ENCODE measurements around the gene C2CD4C. TPM values are rescaled to one million over a fixed set of nuclear protein-coding genes. Genes with fewer than 3 reads are reported as not detected.
A peak's percentile ranks its signal among the peaks of the same experiment; 100 is the strongest.

C2CD4C gene
- total RNA-seq, 1 donor, result not detected

GRCh38 chr19:405121-405965, 3.6 kb downstream of the C2CD4C start:
- Histone ChIP-seq H2AFZ (ENCODE audit: low read length) (no peak overlapping the region), H3K27ac (ENCODE audit: low read depth, low read length) (no peak overlapping the region), H4K20me1 (ENCODE audit: insufficient read depth, low read length) (no peaks in the 10 kb centered on the region), H3K4me2 (ENCODE audit: insufficient read depth, low read length) (no peak overlapping the region), H3K4me1 (ENCODE audit: insufficient read depth, low read length) (no peaks in the 10 kb centered on the region), H3K9me3 (ENCODE audit: low read depth, low read length) (no peaks in the 10 kb centered on the region), H3K36me3 (ENCODE audit: insufficient read depth, low read length) (no peaks in the 10 kb centered on the region), H3K4me3 (ENCODE audit: insufficient read depth, low read length) (no peak overlapping the region), H3K27me3 (ENCODE audit: insufficient read depth, low read length) (peaks cover 38% of the 10 kb centered on the region), H3K79me2 (ENCODE audit: insufficient read depth, low read length) (no peaks in the 10 kb centered on the region)
- TF ChIP-seq CTCF (IDR thresholded peaks at IDR 0.05; ENCODE audit: extremely low read depth, low read depth, low read length), result no peak
- peak; percentile 91 for DNase-seq (ENCODE audit: insufficient read length, low spot score, missing footprints)

- Histone ChIP-seq H3K79me2 (ENCODE audit: insufficient read depth, low read length) (no peaks in the 10 kb centered on the region), H3K27me3 (ENCODE audit: insufficient read depth, low read length) (peaks cover 21% of the 10 kb centered on the region), H3K4me1 (ENCODE audit: insufficient read depth, low read length) (no peaks in the 10 kb centered on the region), H2AFZ (ENCODE audit: low read length) (no peak overlapping the region), H3K36me3 (ENCODE audit: insufficient read depth, low read length) (no peaks in the 10 kb centered on the region), H4K20me1 (ENCODE audit: insufficient read depth, low read length) (no peaks in the 10 kb centered on the region), H3K4me3 (ENCODE audit: insufficient read depth, low read length) (no peak overlapping the region), H3K27ac (ENCODE audit: low read depth, low read length) (no peak overlapping the region), H3K9me3 (ENCODE audit: low read depth, low read length) (no peaks in the 10 kb centered on the region), H3K4me2 (ENCODE audit: insufficient read depth, low read length) (no peak overlapping the region)
- no peak for TF ChIP-seq CTCF (IDR thresholded peaks at IDR 0.05; ENCODE audit: extremely low read depth, low read depth, low read length)
- peak; percentile 79 for DNase-seq (ENCODE audit: insufficient read length, low spot score, missing footprints)
Measured at GRCh38 chr19:403221-404027, 5.5 kb downstream of the C2CD4C start.

- H4K20me1 ChIP-seq (ENCODE audit: insufficient read depth, low read length), result no peaks in the 10 kb centered on the region
- no peak overlapping the region for H3K4me2 ChIP-seq (ENCODE audit: insufficient read depth, low read length)
- H3K27ac ChIP-seq (ENCODE audit: low read depth, low read length), result no peak overlapping the region
- no peaks in the 10 kb centered on the region for H3K79me2 ChIP-seq (ENCODE audit: insufficient read depth, low read length)
- H3K4me1 ChIP-seq (ENCODE audit: insufficient read depth, low read length), result no peaks in the 10 kb centered on the region
- TF ChIP-seq CTCF (IDR thresholded peaks at IDR 0.05; ENCODE audit: extremely low read depth, low read depth, low read length), result no peak
- no peak overlapping the region for H3K4me3 ChIP-seq (ENCODE audit: insufficient read depth, low read length)
- DNase-seq (ENCODE audit: insufficient read length, low spot score, missing footprints), result peak; percentile 55
- peaks cover 15% of the 10 kb centered on the region for H3K27me3 ChIP-seq (ENCODE audit: insufficient read depth, low read length)
- no peaks in the 10 kb centered on the region for H3K36me3 ChIP-seq (ENCODE audit: insufficient read depth, low read length)
- no peak overlapping the region for H2AFZ ChIP-seq (ENCODE audit: low read length)
- H3K9me3 ChIP-seq (ENCODE audit: low read depth, low read length), result no peaks in the 10 kb centered on the region
Measured at GRCh38 chr19:402786-403185, 6.2 kb downstream of the C2CD4C start.
